ENCODE results near the gene AHCYL2. TPM values are rescaled to one million over a fixed set of nuclear protein-coding genes. Genes with fewer than 3 reads are reported as not detected.
"Not testable (repeated sequence)": the region's sequence is repeated elsewhere in the genome, so short reads cannot be mapped to it uniquely, and the experiment has no call there.

Gene AHCYL2
- total RNA-seq, 1 experiment from 2014 or later = 17.0 TPM

DNA sequence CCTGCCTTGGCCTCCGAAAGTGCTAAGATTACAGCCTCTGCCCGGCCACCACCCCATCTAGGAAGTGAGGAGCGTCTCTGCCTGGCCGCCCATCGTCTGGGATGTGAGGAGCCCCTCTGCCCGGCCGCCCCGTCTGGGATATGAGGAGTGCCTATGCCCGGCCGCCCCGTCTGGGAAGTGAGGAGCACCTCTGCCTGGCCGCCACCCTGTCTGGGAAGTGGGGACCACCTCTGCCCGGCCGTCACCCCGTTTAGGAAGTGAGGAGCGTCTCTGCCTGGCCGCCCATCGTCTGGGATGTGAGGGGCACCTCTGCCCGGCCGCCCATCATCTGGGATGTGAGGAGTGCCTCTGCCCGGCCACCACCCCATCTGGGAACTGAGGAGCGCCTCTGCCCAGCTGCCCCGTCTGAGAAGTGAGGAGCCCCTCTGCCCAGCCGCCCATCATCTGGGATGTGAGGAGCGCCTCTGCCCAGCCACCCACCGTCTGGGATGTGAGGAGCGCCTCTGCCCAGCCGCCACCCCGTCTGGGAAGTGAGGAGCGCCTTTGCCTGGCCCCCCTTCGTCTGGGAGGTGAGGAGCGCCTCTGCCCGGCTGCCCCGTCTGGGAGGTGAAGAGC, 8.6 kb upstream of the AHCYL2 start:
- BruUV-seq (replicated peaks); H3K27me3 ChIP-seq (ENCODE audit: insufficient read depth, low read length); H2AFZ ChIP-seq (ENCODE audit: low read depth, low read length, poor library complexity, severe bottlenecking); CTCF ChIA-PET; POLR2A ChIA-PET; H3K36me3 ChIP-seq (ENCODE audit: control insufficient read depth in 1 of 2, insufficient read depth in 2 of 2, low read length in 2 of 2); H3K9ac ChIP-seq (ENCODE audit: low read length); ATAC-seq; H3K9me3 ChIP-seq (ENCODE audit: control insufficient read depth in 1 of 2, insufficient read depth in 1 of 2, low read depth in 1 of 2, low read length in 2 of 2); DNase-seq (ENCODE audit: low read depth, low spot score); H3K27ac ChIP-seq (ENCODE audit: low read depth, low read length); H3K4me2 ChIP-seq (ENCODE audit: low read length); H3K9me2 ChIP-seq (ENCODE audit: insufficient read depth); H3K4me1 ChIP-seq (ENCODE audit: control insufficient read depth in 1 of 2, insufficient read depth in 2 of 2, low read length in 2 of 2); H4K20me1 ChIP-seq (ENCODE audit: insufficient read depth); H3K79me2 ChIP-seq (ENCODE audit: insufficient read depth, low read length); RAD21 ChIA-PET (ENCODE audit: low non-redundant PET in 1 of 2, low total read pairs in 2 of 2, uncharacterized antibody in 2 of 2, unreplicated experiment in 2 of 2); H3K4me3 ChIP-seq (replicated peaks in 1 of 2; ENCODE audit: low read depth in 1 of 2, low read length in 2 of 2): not testable (repeated sequence)
- intact Hi-C loops (cut with micrococcal nuclease) = loop anchor here (5.0 to 10.0 kb wide), 2 partner anchors 129 to 611 kb away; no protein-coding TSS in a partner anchor

DNA sequence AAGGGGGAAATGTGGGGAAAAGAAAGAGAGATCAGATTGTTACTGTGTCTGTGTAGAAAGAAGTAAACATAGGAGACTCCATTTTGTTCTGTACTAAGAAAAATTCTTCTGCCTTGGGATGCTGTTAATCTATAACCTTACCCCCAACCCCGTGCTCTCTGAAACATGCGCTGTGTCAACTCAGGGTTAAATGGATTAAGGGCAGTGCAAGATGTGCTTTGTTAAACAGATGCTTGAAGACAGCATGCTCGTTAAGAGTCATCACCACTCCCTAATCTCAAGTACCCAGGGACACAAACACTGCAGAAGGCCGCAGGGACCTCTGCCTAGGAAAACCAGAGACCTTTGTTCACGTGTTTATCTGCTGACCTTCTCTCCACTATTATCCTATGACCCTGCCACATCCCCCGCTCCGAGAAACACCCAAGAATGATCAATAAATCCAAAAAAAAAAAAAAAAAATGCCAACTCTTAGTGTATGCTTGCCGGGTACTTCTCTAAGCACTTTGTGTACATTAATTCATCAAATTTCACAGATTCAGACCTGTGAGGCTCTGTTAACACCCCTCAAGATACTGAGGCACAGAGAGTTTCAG, 7.9 kb upstream of the AHCYL2 start:
- H3K4me2 ChIP-seq (ENCODE audit: low read length); DNase-seq (ENCODE audit: low read depth, low spot score); H3K9me3 ChIP-seq (ENCODE audit: control insufficient read depth in 1 of 2, insufficient read depth in 1 of 2, low read depth in 1 of 2, low read length in 2 of 2); H3K27ac ChIP-seq (ENCODE audit: low read depth, low read length); POLR2A ChIA-PET; BruUV-seq (replicated peaks); H3K9ac ChIP-seq (ENCODE audit: low read length); H3K4me3 ChIP-seq (replicated peaks in 1 of 2; ENCODE audit: low read depth in 1 of 2, low read length in 2 of 2); H3K36me3 ChIP-seq (ENCODE audit: control insufficient read depth in 1 of 2, insufficient read depth in 2 of 2, low read length in 2 of 2); H4K20me1 ChIP-seq (ENCODE audit: insufficient read depth); H3K4me1 ChIP-seq (ENCODE audit: control insufficient read depth in 1 of 2, insufficient read depth in 2 of 2, low read length in 2 of 2); H3K79me2 ChIP-seq (ENCODE audit: insufficient read depth, low read length); H2AFZ ChIP-seq (ENCODE audit: low read depth, low read length, poor library complexity, severe bottlenecking); ATAC-seq; H3K9me2 ChIP-seq (ENCODE audit: insufficient read depth); H3K27me3 ChIP-seq (ENCODE audit: insufficient read depth, low read length): not testable (repeated sequence)
- RAD21 ChIA-PET (ENCODE audit: low non-redundant PET in 1 of 2, low total read pairs in 2 of 2, uncharacterized antibody in 2 of 2, unreplicated experiment in 2 of 2) = interaction anchor here in 1 of 2 experiments (0.8 kb wide), 1 partner anchor 159 kb away, joined by 3 read pairs; no protein-coding TSS in a partner anchor
- CTCF ChIA-PET = interaction anchor here (0.7 to 4.0 kb wide), 5 partner anchors 81 to 792 kb away, joined by 3 to 48 read pairs (median 7); no protein-coding TSS in a partner anchor
- intact Hi-C loops (cut with micrococcal nuclease) = loop anchor here (5.0 to 10.0 kb wide), 2 partner anchors 128 to 610 kb away; no protein-coding TSS in a partner anchor

Data from HCT116 (cell line).